KMS-11 (cell line): ENCODE data around the gene SREBF1.

ENCODE experiments used
- H2AFZ ChIP-seq: fragments of 200-600 bp; sonication (generic); 2 replicates; pipeline ENCODE4 v1.6.1; 2016; ENCODE audit warnings: antibody characterized with exemption, mixed run types, low read depth
- H3K27ac ChIP-seq: fragments of 200-600 bp; sonication (generic); 2 replicates; pipeline ENCODE4 v1.6.1; 2016; ENCODE audit warnings: mild to moderate bottlenecking, mixed run types
- H3K27me3 ChIP-seq: fragments of 200-600 bp; sonication (generic); 2 replicates; pipeline ENCODE4 v1.6.1; 2017; ENCODE audit warnings: mild to moderate bottlenecking, low read depth, mixed run types, moderate library complexity; ENCODE audit not compliant: insufficient read depth
- H3K36me3 ChIP-seq: fragments of 200-600 bp; sonication (generic); 2 replicates; pipeline ENCODE4 v1.6.1; 2017; ENCODE audit warnings: mild to moderate bottlenecking, mixed run types; ENCODE audit not compliant: insufficient read depth
- H3K4me1 ChIP-seq: fragments of 200-600 bp; sonication (generic); 2 replicates; pipeline ENCODE4 v1.6.1; 2016; ENCODE audit warnings: mild to moderate bottlenecking, low read depth, mixed run types; ENCODE audit not compliant: poor library complexity, severe bottlenecking
- H3K4me2 ChIP-seq: fragments of 200-600 bp; sonication (generic); 2 replicates; pipeline ENCODE4 v1.7.0; 2016; ENCODE audit warnings: mild to moderate bottlenecking, mixed run types
- H3K4me3 ChIP-seq: fragments of 200-600 bp; sonication (generic); IDR thresholded peaks from 2 replicates; pipeline ENCODE4 v1.6.1; 2017; ENCODE audit warnings: low read depth, low read length, mixed read lengths; ENCODE audit not compliant: insufficient read depth
- H3K79me2 ChIP-seq: fragments of 200-600 bp; sonication (generic); 2 replicates; pipeline ENCODE4 v1.6.1; 2016; ENCODE audit warnings: low read depth, mixed run types; ENCODE audit not compliant: insufficient read depth
- H3K9ac ChIP-seq: fragments of 200-600 bp; sonication (generic); 2 replicates; pipeline ENCODE4 v1.6.1; 2016; ENCODE audit warnings: mild to moderate bottlenecking, mixed run types
- H4K20me1 ChIP-seq: fragments of 200-600 bp; sonication (generic); 2 replicates; pipeline ENCODE4 v1.6.1; 2016; ENCODE audit warnings: mild to moderate bottlenecking, mixed run types; ENCODE audit not compliant: insufficient read depth
- CTCF ChIP-seq: fragments of 200-600 bp; sonication (generic); conservative IDR thresholded peaks from 2 replicates; pipeline ENCODE4 v1.6.1; 2017; ENCODE audit warnings: low read depth, mild to moderate bottlenecking, antibody characterized with exemption, low read length, moderate library complexity, mixed read lengths

Gene SREBF1

GRCh38 chr17:17874478-17874877 lies 37.7 kb upstream of the SREBF1 start:
- H3K4me3 ChIP-seq: no peak overlapping the region
- TF ChIP-seq CTCF: no peak
- H3K4me1 ChIP-seq: no peaks in the 10 kb centered on the region
- no peaks in the 10 kb centered on the region for H3K36me3 ChIP-seq
- H3K27me3 ChIP-seq: no peaks in the 10 kb centered on the region
- no peaks in the 10 kb centered on the region for H4K20me1 ChIP-seq
- H3K9ac ChIP-seq: no peak overlapping the region
- H2AFZ ChIP-seq: no peak overlapping the region
- H3K4me2 ChIP-seq: no peak overlapping the region
- no peaks in the 10 kb centered on the region for H3K79me2 ChIP-seq
- no peak overlapping the region for H3K27ac ChIP-seq

- TF ChIP-seq CTCF: no peak
- Histone ChIP-seq H3K4me3 (no peak overlapping the region), H3K4me1 (no peaks in the 10 kb centered on the region), H2AFZ (no peak overlapping the region), H3K79me2 (no peaks in the 10 kb centered on the region), H4K20me1 (no peaks in the 10 kb centered on the region), H3K9ac (no peak overlapping the region), H3K4me2 (no peak overlapping the region), H3K36me3 (no peaks in the 10 kb centered on the region), H3K27ac (no peak overlapping the region), H3K27me3 (no peaks in the 10 kb centered on the region)
Observed at GRCh38 chr17:17873450-17873991, 36.7 kb upstream of the SREBF1 start.

GRCh38 chr17:17872547-17873345 lies 36.0 kb upstream of the SREBF1 start:
- no peak overlapping the region for H3K4me3 ChIP-seq
- no peak overlapping the region for H3K9ac ChIP-seq
- no peak overlapping the region for H2AFZ ChIP-seq
- H3K27ac ChIP-seq: no peak overlapping the region
- TF ChIP-seq CTCF: no peak
- no peaks in the 10 kb centered on the region for H3K79me2 ChIP-seq
- no peaks in the 10 kb centered on the region for H4K20me1 ChIP-seq
- H3K4me1 ChIP-seq: no peaks in the 10 kb centered on the region
- H3K36me3 ChIP-seq: no peaks in the 10 kb centered on the region
- no peaks in the 10 kb centered on the region for H3K27me3 ChIP-seq
- H3K4me2 ChIP-seq: no peak overlapping the region

GRCh38 chr17:17871913-17872312 lies 35.1 kb upstream of the SREBF1 start:
- Histone ChIP-seq H3K4me1 (no peaks in the 10 kb centered on the region), H3K4me2 (no peak overlapping the region), H3K9ac (no peak overlapping the region), H4K20me1 (no peaks in the 10 kb centered on the region), H3K27ac (no peak overlapping the region), H3K79me2 (no peaks in the 10 kb centered on the region), H3K27me3 (no peaks in the 10 kb centered on the region), H3K36me3 (no peaks in the 10 kb centered on the region), H2AFZ (no peak overlapping the region), H3K4me3 (no peak overlapping the region)
- no peak for TF ChIP-seq CTCF
